ENCODE data around the gene GLRX5. TPM values are rescaled to one million over a fixed set of nuclear protein-coding genes. Genes with fewer than 3 reads are reported as not detected.

Gene GLRX5
- total and polyA plus RNA-seq, 2 donors from 2014 or later: 46.7 to 124 TPM

- intact Hi-C loops (cut with DNase I): no loop called here
- Histone ChIP-seq H3K27me3 (ENCODE audit: control insufficient read depth, insufficient read depth, low read length) (no peaks in the 10 kb centered on the region), H3K9ac (ENCODE audit: low read length in 3 of 3) (no peak overlapping the region), H3K9me3 (ENCODE audit: control insufficient read depth in 2 of 3, insufficient read depth in 1 of 3, low read length in 3 of 3) (no peaks in the 10 kb centered on the region), H3K4me3 (ENCODE audit: low read length in 3 of 3) (no peak overlapping the region), H3K27ac (ENCODE audit: low read depth in 2 of 2, low read length in 2 of 2) (no peak overlapping the region), H3K36me3 (ENCODE audit: control insufficient read depth in 2 of 3, insufficient read depth in 3 of 3, low read length in 3 of 3) (no peaks in the 10 kb centered on the region), H3K4me1 (ENCODE audit: control insufficient read depth in 2 of 3, insufficient read depth in 2 of 3, low read depth in 1 of 3, low read length in 3 of 3) (peaks cover 0 to 10% (median 0%) of the 10 kb centered on the region in 3 donors)
- TF ChIP-seq CTCF (IDR thresholded peaks at IDR 0.05; ENCODE audit: borderline replicate concordance, extremely low read depth, insufficient read depth): no peak
- DNase-seq: no peak
- no peak for FAIRE-seq
Measured at GRCh38 chr14:95504135-95505029, 30.5 kb upstream of the GLRX5 start.

- peaks cover 0 to 9% (median 0%) of the 10 kb centered on the region in 3 donors for H3K4me1 ChIP-seq (ENCODE audit: control insufficient read depth in 2 of 3, insufficient read depth in 2 of 3, low read depth in 1 of 3, low read length in 3 of 3)
- TF ChIP-seq CTCF (IDR thresholded peaks at IDR 0.05; ENCODE audit: borderline replicate concordance, extremely low read depth, insufficient read depth): no peak
- no peaks in the 10 kb centered on the region for H3K27me3 ChIP-seq (ENCODE audit: control insufficient read depth, insufficient read depth, low read length)
- no peak for DNase-seq
- intact Hi-C loops (cut with DNase I): no loop called here
- no peaks in the 10 kb centered on the region for H3K36me3 ChIP-seq (ENCODE audit: control insufficient read depth in 2 of 3, insufficient read depth in 3 of 3, low read length in 3 of 3)
- H3K4me3 ChIP-seq (ENCODE audit: low read length in 3 of 3): no peak overlapping the region
- H3K9me3 ChIP-seq (ENCODE audit: control insufficient read depth in 2 of 3, insufficient read depth in 1 of 3, low read length in 3 of 3): no peaks in the 10 kb centered on the region
- no peak overlapping the region for H3K27ac ChIP-seq (ENCODE audit: low read depth in 2 of 2, low read length in 2 of 2)
- no peak for FAIRE-seq
- H3K9ac ChIP-seq (ENCODE audit: low read length in 3 of 3): no peak overlapping the region
Measured at GRCh38 chr14:95505030-95505589, 29.7 kb upstream of the GLRX5 start.

- H3K9ac ChIP-seq (ENCODE audit: low read length in 3 of 3): no peak overlapping the region
- FAIRE-seq: no peak
Measured at GRCh38 chr14:95507174-95507573, 27.7 kb upstream of the GLRX5 start.

More at GRCh38 chr14:95507174-95507573, 27.7 kb upstream of the GLRX5 start:
- H3K36me3 ChIP-seq (ENCODE audit: control insufficient read depth in 2 of 3, insufficient read depth in 3 of 3, low read length in 3 of 3): no peaks in the 10 kb centered on the region
- no peak overlapping the region for H3K27ac ChIP-seq (ENCODE audit: low read depth in 2 of 2, low read length in 2 of 2)
- no peak for TF ChIP-seq CTCF (IDR thresholded peaks at IDR 0.05; ENCODE audit: borderline replicate concordance, extremely low read depth, insufficient read depth)
- intact Hi-C loops (cut with DNase I): no loop called here
- DNase-seq: no peak
- no peaks in the 10 kb centered on the region for H3K27me3 ChIP-seq (ENCODE audit: control insufficient read depth, insufficient read depth, low read length)
- H3K4me3 ChIP-seq (ENCODE audit: low read length in 3 of 3): no peak overlapping the region
- H3K9me3 ChIP-seq (ENCODE audit: control insufficient read depth in 2 of 3, insufficient read depth in 1 of 3, low read length in 3 of 3): no peaks in the 10 kb centered on the region
- peaks cover 0 to 5% (median 0%) of the 10 kb centered on the region in 3 donors for H3K4me1 ChIP-seq (ENCODE audit: control insufficient read depth in 2 of 3, insufficient read depth in 2 of 3, low read depth in 1 of 3, low read length in 3 of 3)

All from kidney (tissue), 14 donors.